IMR-90 (cell line): Measurements from ENCODE around the gene TTC16.

Experiments used
- CHD1 ChIP-seq: IDR thresholded peaks from 2 replicates; pipeline ENCODE4 v1.6.1; 2012; ENCODE audit warnings: low read depth, low read length, improper control_type of control experiment
- CTCF ChIP-seq: conservative IDR thresholded peaks from 2 replicates; pipeline ENCODE4 v1.5.1; 2012; ENCODE audit warnings: mild to moderate bottlenecking, low read depth, low read length, improper control_type of control experiment
- ELK1 ChIP-seq: fragments of 150-350 bp; IDR thresholded peaks from 2 replicates; pipeline ENCODE4 v1.6.1; 2016; ENCODE audit warnings: low read depth, mild to moderate bottlenecking, low read length, moderate library complexity, borderline replicate concordance
- MAFK ChIP-seq: IDR thresholded peaks from 2 replicates; pipeline ENCODE4 v1.6.1; 2012; ENCODE audit warnings: low read depth, low read length, improper control_type of control experiment
- NFE2L2 ChIP-seq: fragments of 150-350 bp; IDR thresholded peaks from 2 replicates; pipeline ENCODE4 v1.6.1; 2016; ENCODE audit warnings: low read depth, mild to moderate bottlenecking, low read length
- POLR2A ChIP-seq: IDR thresholded peaks from 2 replicates; pipeline ENCODE4 v1.6.1; 2012; ENCODE audit warnings: mild to moderate bottlenecking, low read depth, low read length
- RFX5 ChIP-seq: IDR thresholded peaks from 2 replicates; pipeline ENCODE4 v1.8.0; 2012; ENCODE audit warnings: low read depth, mild to moderate bottlenecking, low read length, moderate library complexity

GRCh38 chr9:127744398-127745110 lies 28.7 kb downstream of the TTC16 start:
- TF ChIP-seq CTCF (no peak), MAFK (no peak), NFE2L2 (no peak), POLR2A (no peak), RFX5 (no peak), ELK1 (no peak), CHD1 (no peak)
